ENCODE results near the gene GUCY1A1.

GUCY1A1 gene

GRCh38 chr4:155660436-155660835 lies 6.2 kb upstream of the GUCY1A1 start:
- no peak for DNase-seq

- no peak for DNase-seq
These were observed 1.6 kb upstream of the GUCY1A1 start for GRCh38 chr4:155665054-155665453.

GRCh38 chr4:155667222-155667567 lies 547 bp downstream of the GUCY1A1 start:
- no peak for DNase-seq

- no peak for DNase-seq
These were observed 1.2 kb downstream of the GUCY1A1 start for GRCh38 chr4:155667568-155668511.

GRCh38 chr4:155668707-155669220 lies 2.1 kb downstream of the GUCY1A1 start:
- DNase-seq: no peak

GRCh38 chr4:155672342-155672741 lies 5.7 kb downstream of the GUCY1A1 start:
- DNase-seq: no peak

- no peak for DNase-seq
These were observed 6.9 kb downstream of the GUCY1A1 start for GRCh38 chr4:155673453-155673979.

GRCh38 chr4:155674669-155675071 lies 8.0 kb downstream of the GUCY1A1 start:
- DNase-seq: no peak

GRCh38 chr4:155675709-155676429 lies 9.2 kb downstream of the GUCY1A1 start:
- no peak for DNase-seq

GRCh38 chr4:155676430-155676825 lies 9.8 kb downstream of the GUCY1A1 start:
- no peak for DNase-seq

- no peak for DNase-seq
These were observed 11.4 kb downstream of the GUCY1A1 start for GRCh38 chr4:155678011-155678410.

GRCh38 chr4:155679343-155679742 lies 12.7 kb downstream of the GUCY1A1 start:
- no peak for DNase-seq

GRCh38 chr4:155681886-155682285 lies 15.2 kb downstream of the GUCY1A1 start:
- DNase-seq: no peak

- DNase-seq: no peak
These were observed 17.8 kb downstream of the GUCY1A1 start for GRCh38 chr4:155684423-155684822.

- no peak for DNase-seq
These were observed 18.4 kb downstream of the GUCY1A1 start for GRCh38 chr4:155684892-155685541.

GRCh38 chr4:155687380-155687982 lies 20.8 kb downstream of the GUCY1A1 start:
- no peak for DNase-seq

GRCh38 chr4:155688211-155688610 lies 21.6 kb downstream of the GUCY1A1 start:
- no peak for DNase-seq

GRCh38 chr4:155688860-155689259 lies 22.2 kb downstream of the GUCY1A1 start:
- DNase-seq: no peak

- DNase-seq: no peak
These were observed 23.6 kb downstream of the GUCY1A1 start for GRCh38 chr4:155690044-155690837.

GRCh38 chr4:155692361-155692760 lies 25.7 kb downstream of the GUCY1A1 start:
- no peak for DNase-seq

GRCh38 chr4:155693015-155693663 lies 26.5 kb downstream of the GUCY1A1 start:
- no peak for DNase-seq
